Prostate gland (tissue), 2 donors: ENCODE measurements around the gene NUDT8.

Experiments used
- CTCF ChIP-seq, 4 experiments: fragments of 200-600 bp in 2 of 4; fragments of 450-650 bp in 2 of 4; sonication (generic) in 2 of 4; IDR thresholded peaks; 1 replicate in 3 of 4; 2 replicates in 1 of 4; pipeline ENCODE4 v1.5.1; 2016 to 2019; ENCODE audit warnings: antibody characterized with exemption in 4 of 4, mild to moderate bottlenecking in 2 of 4, moderate library complexity in 2 of 4
- POLR2A ChIP-seq: fragments of 450-650 bp; IDR thresholded peaks from one replicate; pipeline ENCODE4 v1.6.1; 2016; ENCODE audit warnings: antibody characterized with exemption, mild to moderate bottlenecking

- peak; percentile 22 for TF ChIP-seq POLR2A
- peak; percentile 20 to 66 (median 48) for TF ChIP-seq CTCF (IDR thresholded peaks at IDR 0.05)
Measured at GRCh38 chr11:67613960-67614715, 15.6 kb downstream of the NUDT8 start.
